GM21423 (cell line): ENCODE measurements around the gene RET.

Experiments used
- ATAC-seq: cut with Tn5 transposase; IDR thresholded peaks from one replicate; pipeline ENCODE4 v1.9.1; 2021; ENCODE audit warnings: mild to moderate bottlenecking, moderate library complexity; ENCODE audit not compliant: unreplicated experiment

RET gene

DNA sequence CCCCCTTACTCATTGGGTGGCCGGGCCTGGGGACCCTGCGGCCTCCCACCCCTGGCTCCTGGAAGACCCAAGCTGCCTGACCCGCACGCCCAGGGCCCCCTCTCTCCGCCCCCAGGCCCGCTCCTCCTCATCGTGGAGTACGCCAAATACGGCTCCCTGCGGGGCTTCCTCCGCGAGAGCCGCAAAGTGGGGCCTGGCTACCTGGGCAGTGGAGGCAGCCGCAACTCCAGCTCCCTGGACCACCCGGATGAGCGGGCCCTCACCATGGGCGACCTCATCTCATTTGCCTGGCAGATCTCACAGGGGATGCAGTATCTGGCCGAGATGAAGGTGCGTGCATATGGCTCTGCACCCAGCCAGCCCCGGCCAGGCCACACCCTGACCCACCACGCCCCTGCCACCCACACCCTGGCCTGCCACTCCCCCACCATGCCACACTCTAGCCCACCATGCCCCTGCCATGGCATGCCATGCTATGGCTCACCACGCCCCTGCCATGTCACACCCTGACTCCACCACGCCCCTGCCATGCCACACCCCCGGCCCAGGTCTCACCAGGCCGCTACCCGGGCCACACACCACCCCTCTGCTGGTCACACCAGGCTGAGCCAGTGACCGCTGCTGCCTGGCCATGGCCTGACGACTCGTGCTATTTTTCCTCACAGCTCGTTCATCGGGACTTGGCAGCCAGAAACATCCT is 42.7 kb downstream of the RET start:
- ATAC-seq = no peak

GRCh38 chr10:43120116-43120928 is 43.5 kb downstream of the RET start:
- no peak for ATAC-seq

- ATAC-seq = peak; percentile 91
Observed at GRCh38 chr10:43120929-43121314, 44.1 kb downstream of the RET start.

- ATAC-seq = no peak
Observed at GRCh38 chr10:43121444-43121843, 44.6 kb downstream of the RET start.

DNA sequence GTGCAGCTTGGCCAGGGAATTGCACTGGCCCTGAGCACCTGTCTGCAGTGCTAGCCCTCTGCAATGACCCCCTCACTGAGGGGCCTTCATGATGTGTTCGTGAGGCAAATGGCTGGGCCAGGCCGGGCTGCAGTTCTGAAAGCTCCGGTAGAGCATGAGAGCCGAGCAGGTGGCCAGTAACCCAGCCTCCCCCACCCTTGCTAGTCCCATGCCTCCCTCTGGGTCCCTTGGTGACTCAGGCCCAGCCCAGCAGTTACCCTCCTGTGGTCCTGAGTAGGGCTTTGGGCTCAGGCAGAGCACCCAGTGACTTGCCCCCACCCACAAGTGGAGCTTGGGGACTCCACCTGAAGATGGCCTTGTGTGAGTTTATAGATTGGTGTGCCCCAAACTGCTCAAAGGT is 45.2 kb downstream of the RET start:
- no peak for ATAC-seq

DNA sequence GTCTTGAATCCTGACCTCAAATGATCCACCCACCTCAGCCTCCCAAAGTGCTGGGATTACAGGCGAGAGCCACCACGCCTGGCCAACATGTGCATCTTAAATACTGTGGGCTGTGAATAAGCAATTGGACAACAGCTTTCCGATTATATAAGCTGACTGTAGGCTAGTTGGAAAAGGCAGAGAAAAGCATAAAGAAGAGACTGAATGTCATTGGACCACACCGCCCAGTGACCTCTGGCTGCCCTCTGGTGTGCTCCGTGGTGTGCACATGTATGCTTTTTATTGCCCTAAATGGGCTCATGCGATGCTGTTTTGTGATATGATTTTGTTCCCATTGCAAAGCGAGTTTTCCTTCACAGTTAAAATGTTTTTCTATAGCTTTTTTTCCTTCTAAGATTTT is 46.0 kb downstream of the RET start:
- ATAC-seq = no peak

- ATAC-seq = no peak
Observed at GRCh38 chr10:43123361-43124093, 46.7 kb downstream of the RET start.

GRCh38 chr10:43124094-43124521 is 47.2 kb downstream of the RET start:
- no peak for ATAC-seq

DNA sequence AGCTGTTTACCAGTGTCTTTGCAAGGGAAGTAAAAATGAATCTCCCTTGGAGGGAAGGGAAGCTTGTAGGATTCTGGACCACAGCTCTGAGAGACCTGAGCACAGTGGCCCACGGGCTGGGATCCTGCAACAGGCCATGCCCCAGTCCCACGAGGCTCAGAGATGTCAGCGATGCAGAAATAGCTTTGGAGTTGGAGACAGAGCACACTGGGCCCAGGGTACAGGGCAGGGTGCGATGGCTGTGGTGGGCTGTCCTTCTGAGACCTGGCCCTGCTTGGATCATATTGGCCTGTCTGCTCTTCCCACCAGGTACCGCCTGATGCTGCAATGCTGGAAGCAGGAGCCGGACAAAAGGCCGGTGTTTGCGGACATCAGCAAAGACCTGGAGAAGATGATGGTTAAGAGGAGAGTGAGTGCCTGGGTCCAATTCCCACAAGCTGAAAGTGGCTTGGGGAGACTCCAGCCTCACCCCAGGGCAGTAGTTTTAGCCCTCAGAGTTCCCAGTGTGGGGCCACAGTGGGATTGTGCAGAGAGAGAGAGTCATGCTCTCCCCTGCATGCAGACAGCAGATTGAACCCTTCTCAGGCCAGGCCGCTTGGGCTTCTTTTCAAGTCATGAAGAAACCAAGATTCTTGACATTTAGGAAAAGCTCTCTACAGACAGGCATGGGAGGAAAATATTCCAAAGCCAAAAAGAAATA is 47.9 kb downstream of the RET start:
- no peak for ATAC-seq

DNA sequence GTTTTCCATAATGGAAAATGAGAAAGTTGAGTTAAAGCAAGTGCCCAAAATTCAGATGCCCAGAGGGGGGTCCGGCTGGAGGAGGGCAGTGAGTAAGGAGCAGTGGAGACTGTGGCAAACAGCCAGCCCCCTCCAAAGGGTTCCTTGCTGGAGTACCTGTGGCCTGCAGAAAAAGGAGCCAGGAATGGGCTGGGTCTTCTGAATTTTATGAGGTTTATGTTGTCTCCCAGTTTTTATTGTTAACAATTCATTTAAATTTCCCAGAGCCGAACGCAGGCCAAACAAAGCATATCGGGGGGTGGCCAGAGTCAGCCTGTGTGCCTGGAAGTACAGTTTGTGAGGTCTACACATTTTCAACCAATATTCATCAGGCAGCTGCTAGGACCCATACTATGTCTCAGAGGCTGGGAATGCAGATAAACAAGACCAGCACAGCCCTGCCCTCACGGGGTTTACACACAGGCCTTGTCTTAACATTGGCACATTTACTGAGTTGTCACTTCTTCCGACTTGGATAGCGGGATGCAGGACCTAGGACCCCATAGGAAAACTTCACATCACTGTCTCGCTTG is 48.5 kb downstream of the RET start:
- no peak for ATAC-seq

DNA sequence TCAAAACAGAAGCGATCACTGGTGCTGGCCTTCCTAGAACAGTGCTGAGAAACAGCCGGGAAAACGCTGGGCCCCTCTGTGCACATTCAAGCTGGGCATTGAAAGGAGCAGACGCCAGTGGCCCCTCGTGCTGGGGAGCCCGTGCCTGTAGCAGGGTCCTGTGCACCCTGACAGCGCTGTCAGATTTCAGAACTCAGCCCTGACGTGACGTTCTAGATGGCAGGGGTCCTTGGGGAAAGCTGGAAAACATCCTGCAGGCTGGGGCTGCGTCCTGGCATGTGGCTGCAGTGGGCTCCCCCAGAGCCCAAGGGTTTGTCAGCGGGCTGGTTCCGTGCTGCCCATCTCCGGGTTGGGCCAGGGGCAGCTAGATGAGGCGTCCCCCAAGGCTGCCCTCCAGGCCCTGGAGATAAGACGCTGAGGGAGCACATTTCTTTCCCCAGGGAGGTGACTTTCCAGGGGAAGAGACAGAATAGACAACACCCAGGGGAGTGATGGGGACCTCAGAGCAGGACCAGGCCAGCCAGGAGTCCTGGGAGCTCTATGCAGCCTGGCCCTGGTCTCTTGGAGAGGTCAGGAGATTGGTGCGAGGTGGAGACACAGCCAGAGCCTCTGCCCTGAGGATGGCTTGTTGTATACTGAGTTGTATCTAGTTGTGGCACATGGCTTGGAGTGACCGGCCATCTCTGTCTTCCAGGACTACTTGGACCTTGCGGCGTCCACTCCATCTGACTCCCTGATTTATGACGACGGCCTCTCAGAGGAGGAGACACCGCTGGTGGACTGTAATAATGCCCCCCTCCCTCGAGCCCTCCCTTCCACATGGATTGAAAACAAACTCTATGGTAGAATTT is 49.2 kb downstream of the RET start:
- no peak for ATAC-seq

DNA sequence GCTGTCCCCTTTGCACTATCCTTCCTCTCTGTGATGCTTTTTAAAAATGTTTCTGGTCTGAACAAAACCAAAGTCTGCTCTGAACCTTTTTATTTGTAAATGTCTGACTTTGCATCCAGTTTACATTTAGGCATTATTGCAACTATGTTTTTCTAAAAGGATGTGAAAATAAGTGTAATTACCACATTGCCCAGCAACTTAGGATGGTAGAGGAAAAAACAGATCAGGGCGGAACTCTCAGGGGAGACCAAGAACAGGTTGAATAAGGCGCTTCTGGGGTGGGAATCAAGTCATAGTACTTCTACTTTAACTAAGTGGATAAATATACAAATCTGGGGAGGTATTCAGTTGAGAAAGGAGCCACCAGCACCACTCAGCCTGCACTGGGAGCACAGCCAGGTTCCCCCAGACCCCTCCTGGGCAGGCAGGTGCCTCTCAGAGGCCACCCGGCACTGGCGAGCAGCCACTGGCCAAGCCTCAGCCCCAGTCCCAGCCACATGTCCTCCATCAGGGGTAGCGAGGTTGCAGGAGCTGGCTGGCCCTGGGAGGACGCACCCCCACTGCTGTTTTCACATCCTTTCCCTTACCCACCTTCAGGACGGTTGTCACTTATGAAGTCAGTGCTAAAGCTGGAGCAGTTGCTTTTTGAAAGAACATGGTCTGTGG is 50.0 kb downstream of the RET start:
- no peak for ATAC-seq

GRCh38 chr10:43127442-43127841 is 50.6 kb downstream of the RET start:
- ATAC-seq = no peak

- no peak for ATAC-seq
Observed at GRCh38 chr10:43128331-43128730, 51.5 kb downstream of the RET start.

DNA sequence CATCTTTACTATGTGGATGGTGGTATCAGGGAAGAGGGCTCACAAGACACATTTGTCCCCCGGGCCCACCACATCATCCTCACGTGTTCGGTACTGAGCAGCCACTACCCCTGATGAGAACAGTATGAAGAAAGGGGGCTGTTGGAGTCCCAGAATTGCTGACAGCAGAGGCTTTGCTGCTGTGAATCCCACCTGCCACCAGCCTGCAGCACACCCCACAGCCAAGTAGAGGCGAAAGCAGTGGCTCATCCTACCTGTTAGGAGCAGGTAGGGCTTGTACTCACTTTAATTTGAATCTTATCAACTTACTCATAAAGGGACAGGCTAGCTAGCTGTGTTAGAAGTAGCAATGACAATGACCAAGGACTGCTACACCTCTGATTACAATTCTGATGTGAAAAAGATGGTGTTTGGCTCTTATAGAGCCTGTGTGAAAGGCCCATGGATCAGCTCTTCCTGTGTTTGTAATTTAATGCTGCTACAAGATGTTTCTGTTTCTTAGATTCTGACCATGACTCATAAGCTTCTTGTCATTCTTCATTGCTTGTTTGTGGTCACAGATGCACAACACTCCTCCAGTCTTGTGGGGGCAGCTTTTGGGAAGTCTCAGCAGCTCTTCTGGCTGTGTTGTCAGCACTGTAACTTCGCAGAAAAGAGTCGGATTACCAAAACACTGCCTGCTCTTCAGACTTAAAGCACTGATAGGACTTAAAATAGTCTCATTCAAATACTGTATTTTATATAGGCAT is 52.3 kb downstream of the RET start:
- peak; percentile 83 for ATAC-seq

- ATAC-seq = no peak
Observed at GRCh38 chr10:43130770-43131171, 53.9 kb downstream of the RET start.

GRCh38 chr10:43131256-43131655 is 54.4 kb downstream of the RET start:
- no peak for ATAC-seq

GRCh38 chr10:43131906-43132305 is 55.0 kb downstream of the RET start:
- ATAC-seq = no peak
